ENCODE data around the gene CCDC70.

GRCh38 chr13:51837016-51837415 is 24.8 kb upstream of the CCDC70 start:
- TF ChIP-seq CTCF (IDR thresholded peaks at IDR 0.05; ENCODE audit: poor library complexity, severe bottlenecking) (no peak), RAD21 (conservative IDR thresholded peaks at IDR 0.05) (no peak), POLR2AphosphoS5 (IDR thresholded peaks at IDR 0.05) (no peak), TAF1 (IDR thresholded peaks at IDR 0.05; ENCODE audit: low read depth) (no peak), SMC3 (conservative IDR thresholded peaks at IDR 0.05; ENCODE audit: poor library complexity) (no peak), EP300 (conservative IDR thresholded peaks at IDR 0.05; ENCODE audit: poor library complexity, severe bottlenecking) (no peak), MXI1 (conservative IDR thresholded peaks at IDR 0.05; ENCODE audit: poor library complexity, severe bottlenecking) (no peak)

Measured in neural cell (in vitro differentiated cells).